HepG2 (cell line): ENCODE data around the gene POU5F2.

Experiments
- MAZ ChIP-seq, 2 experiments: sonication (generic) in 1 of 2; formaldehyde crosslinking in 1 of 2; IDR thresholded peaks; 2 replicates each; pipeline versions ENCODE4 v1.5.0 to v1.6.1; 2012 to 2020; ENCODE audit warnings: low read depth in 2 of 2, mild to moderate bottlenecking in 2 of 2, borderline replicate concordance in 1 of 2, improper control_type of control experiment in 1 of 2, low read length in 1 of 2, missing genetic modification reagents in 1 of 2, moderate library complexity in 1 of 2
- NR2F6 ChIP-seq, 2 experiments: IDR thresholded peaks; 2 replicates each; pipeline ENCODE4 v1.6.1; 2016; ENCODE audit warnings: antibody characterized with exemption in 1 of 2, mild to moderate bottlenecking in 1 of 2
- TF ChIP-seq, protein P1 (sequence below): sonication (generic); formaldehyde crosslinking; IDR thresholded peaks from 2 replicates; pipeline ENCODE4 v1.5.0; 2020; ENCODE audit warnings: mild to moderate bottlenecking, missing genetic modification reagents, moderate library complexity

DNA sequence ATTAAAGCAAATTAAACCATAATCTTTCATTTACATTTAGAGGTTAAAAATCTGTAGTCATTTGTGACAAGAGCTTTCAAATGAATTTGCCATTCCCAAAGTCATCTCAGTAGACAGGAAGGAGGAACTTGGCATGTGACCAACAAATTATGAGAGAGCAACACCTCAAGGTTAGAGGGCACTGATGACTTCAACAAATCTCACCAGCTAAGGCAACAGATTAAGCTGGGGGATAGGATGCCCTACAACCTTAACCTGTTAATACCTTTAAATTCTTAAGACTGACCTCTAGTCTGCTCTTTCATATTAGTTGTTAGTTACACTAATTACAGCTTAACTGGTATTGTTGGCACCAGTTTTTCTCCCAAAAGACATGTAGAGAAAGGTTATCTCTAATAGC lies 18.4 kb downstream of the POU5F2 start:
- TF ChIP-seq NR2F6 (IDR thresholded peaks at IDR 0.05): no peak
- TF ChIP-seq NR2F6 (CRISPR knock-in tag; IDR thresholded peaks at IDR 0.05): no peak
- TF ChIP-seq, protein P1, sequence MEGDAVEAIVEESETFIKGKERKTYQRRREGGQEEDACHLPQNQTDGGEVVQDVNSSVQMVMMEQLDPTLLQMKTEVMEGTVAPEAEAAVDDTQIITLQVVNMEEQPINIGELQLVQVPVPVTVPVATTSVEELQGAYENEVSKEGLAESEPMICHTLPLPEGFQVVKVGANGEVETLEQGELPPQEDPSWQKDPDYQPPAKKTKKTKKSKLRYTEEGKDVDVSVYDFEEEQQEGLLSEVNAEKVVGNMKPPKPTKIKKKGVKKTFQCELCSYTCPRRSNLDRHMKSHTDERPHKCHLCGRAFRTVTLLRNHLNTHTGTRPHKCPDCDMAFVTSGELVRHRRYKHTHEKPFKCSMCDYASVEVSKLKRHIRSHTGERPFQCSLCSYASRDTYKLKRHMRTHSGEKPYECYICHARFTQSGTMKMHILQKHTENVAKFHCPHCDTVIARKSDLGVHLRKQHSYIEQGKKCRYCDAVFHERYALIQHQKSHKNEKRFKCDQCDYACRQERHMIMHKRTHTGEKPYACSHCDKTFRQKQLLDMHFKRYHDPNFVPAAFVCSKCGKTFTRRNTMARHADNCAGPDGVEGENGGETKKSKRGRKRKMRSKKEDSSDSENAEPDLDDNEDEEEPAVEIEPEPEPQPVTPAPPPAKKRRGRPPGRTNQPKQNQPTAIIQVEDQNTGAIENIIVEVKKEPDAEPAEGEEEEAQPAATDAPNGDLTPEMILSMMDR: no peak
- no peak for TF ChIP-seq MAZ (IDR thresholded peaks at IDR 0.05; ENCODE audit: borderline replicate concordance, low read depth, low read length)
- no peak for TF ChIP-seq MAZ (CRISPR knock-in tag; IDR thresholded peaks at IDR 0.05; ENCODE audit: low read depth)
